Mucosa of descending colon (tissue), 3 donors: Measurements from ENCODE around the gene TANC1. TPM values are rescaled to one million over a fixed set of nuclear protein-coding genes. Genes with fewer than 3 reads are reported as not detected.
A peak's percentile ranks its signal among the peaks of the same experiment; 100 is the strongest.

Experiments used
- ATAC-seq: fragments of 200-7000 bp; cut with Tn5 transposase; one replicate; pipeline ENCODE4 v1.9.1; 2020; ENCODE audit warnings: mild to moderate bottlenecking, moderate library complexity
- DNase-seq, 3 donors: peaks; one replicate each; pipeline ENCODE4 v3.0.0-alpha.2; 2020
- H3K36me3 ChIP-seq: fragments of 200-600 bp; one replicate; pipeline ENCODE4 v1.8.0; 2021; ENCODE audit warnings: low read depth, mild to moderate bottlenecking
- H3K4me1 ChIP-seq: fragments of 200-600 bp; one replicate; pipeline ENCODE4 v1.8.0; 2021; ENCODE audit warnings: low read depth, mild to moderate bottlenecking
- H3K4me3 ChIP-seq: fragments of 200-600 bp; one replicate; pipeline ENCODE4 v1.8.0; 2021; ENCODE audit warnings: mild to moderate bottlenecking
- H3K9me3 ChIP-seq: fragments of 200-600 bp; one replicate; pipeline ENCODE4 v1.8.0; 2021; ENCODE audit warnings: mild to moderate bottlenecking
- intact Hi-C, 2 donors: fragments of 100-400 bp; cut with DNase I in 1 of 2; cut with micrococcal nuclease in 1 of 2; formaldehyde crosslinking; loops; one replicate each; pipeline versions ENCODE4 v1.11.0 to v1.11.1; 2022; cut with DNase I, micrococcal nuclease
- long read RNA-seq, 2 donors: library from polyadenylated mRNA; unstranded; transcript quantifications; one replicate each; pipeline ENCODE4 v2.0.0, GENCODE V29; 2019 to 2021
- total RNA-seq, 3 donors: library from RNA; stranded (reverse); fragmentation: NEBNext Ultra II Directional in 2 of 3; extraction: Animal tissue kit (Norgen Biotek cat#: 25700) in 2 of 3; gene quantifications; one replicate each; pipeline versions ENCODE4 v1.2.1 to v1.2.4, GENCODE V29; 2021 to 2023
- TF ChIP-seq, protein P1 (sequence below): fragments of 200-600 bp; IDR thresholded peaks from one replicate; pipeline ENCODE4 v1.8.0; 2022; ENCODE audit warnings: antibody characterized with exemption, mild to moderate bottlenecking
- donor health status: DM: no; HTN: no; CAD: no; lungs with moderate emphysema.
- donor health status: DM: no; HTN: no; CAD: no.
- donor health status: DM: no; HTN: yes; CAD: no.

Gene TANC1
- total RNA-seq, result 10 to 100 TPM; 30.7 to 55.5 (median 41.0) TPM
- long read RNA-seq, donor 1, partial matches to known transcripts, result 22 of 35 reads
- long read RNA-seq, donor 1, other reads (novel, unspliced or antisense), result 13 of 35 reads
- long read RNA-seq, donor 2, partial matches to known transcripts, result 7 of 16 reads
- long read RNA-seq, donor 2, other reads (novel, unspliced or antisense), result 9 of 16 reads

DNA sequence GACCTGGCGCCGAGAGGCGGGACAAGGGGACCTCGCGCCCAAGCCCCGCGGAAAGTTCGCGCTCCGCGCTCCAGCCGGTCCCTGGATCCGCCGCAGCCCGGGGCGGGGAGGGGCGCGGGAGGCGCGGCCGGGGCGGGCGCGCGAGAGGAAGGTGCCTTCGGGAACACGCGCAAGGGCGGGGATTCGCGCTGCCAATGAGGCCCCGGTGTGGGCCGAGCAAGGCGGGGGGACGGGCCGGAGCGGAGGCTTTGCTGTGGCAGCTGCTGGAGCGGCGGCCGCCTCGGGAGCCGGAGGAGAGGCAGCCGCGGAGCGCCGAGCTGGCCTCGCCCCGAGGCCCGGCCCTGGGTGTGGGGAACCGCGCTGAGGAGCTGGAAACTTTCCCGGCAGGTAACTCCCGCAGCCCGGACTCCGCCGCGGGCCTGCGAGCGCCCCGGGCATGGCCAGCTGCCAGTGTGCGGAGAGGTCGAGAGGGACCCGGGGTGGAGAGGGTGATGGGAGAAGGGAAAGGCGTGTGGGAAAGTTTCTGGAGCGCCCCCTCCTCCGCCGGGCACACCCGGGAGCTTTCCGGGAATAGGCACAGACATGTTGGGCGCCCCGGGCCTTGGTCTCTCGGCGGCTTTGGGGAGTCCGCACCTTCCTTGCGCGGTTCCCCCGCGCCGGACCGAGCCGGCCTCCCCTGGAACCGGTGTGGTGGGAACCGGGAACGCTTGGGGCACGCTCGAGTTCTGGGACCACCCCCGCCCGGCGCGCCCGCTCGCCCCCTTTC lies at the start of gene TANC1:
Gene TANC1, plus strand, starts transcription at position 245 of the 766 bp plus-strand sequence. CDS start 97,271 bp downstream, outside the sequence.
- Histone ChIP-seq H3K4me3 (peak within 1 kb of the TSS; percentile 38), H3K4me1 (peaks cover under 1% of the 10 kb centered on the region), H3K36me3 (no peaks in the 10 kb centered on the region), H3K9me3 (no peaks in the 10 kb centered on the region)
- TF ChIP-seq, protein P1, sequence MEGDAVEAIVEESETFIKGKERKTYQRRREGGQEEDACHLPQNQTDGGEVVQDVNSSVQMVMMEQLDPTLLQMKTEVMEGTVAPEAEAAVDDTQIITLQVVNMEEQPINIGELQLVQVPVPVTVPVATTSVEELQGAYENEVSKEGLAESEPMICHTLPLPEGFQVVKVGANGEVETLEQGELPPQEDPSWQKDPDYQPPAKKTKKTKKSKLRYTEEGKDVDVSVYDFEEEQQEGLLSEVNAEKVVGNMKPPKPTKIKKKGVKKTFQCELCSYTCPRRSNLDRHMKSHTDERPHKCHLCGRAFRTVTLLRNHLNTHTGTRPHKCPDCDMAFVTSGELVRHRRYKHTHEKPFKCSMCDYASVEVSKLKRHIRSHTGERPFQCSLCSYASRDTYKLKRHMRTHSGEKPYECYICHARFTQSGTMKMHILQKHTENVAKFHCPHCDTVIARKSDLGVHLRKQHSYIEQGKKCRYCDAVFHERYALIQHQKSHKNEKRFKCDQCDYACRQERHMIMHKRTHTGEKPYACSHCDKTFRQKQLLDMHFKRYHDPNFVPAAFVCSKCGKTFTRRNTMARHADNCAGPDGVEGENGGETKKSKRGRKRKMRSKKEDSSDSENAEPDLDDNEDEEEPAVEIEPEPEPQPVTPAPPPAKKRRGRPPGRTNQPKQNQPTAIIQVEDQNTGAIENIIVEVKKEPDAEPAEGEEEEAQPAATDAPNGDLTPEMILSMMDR, result no peak
- DNase-seq (peak; percentile 95 to 96 (median 95)), ATAC-seq (peak; percentile 94)
- intact Hi-C loops, result no loop called here

DNA sequence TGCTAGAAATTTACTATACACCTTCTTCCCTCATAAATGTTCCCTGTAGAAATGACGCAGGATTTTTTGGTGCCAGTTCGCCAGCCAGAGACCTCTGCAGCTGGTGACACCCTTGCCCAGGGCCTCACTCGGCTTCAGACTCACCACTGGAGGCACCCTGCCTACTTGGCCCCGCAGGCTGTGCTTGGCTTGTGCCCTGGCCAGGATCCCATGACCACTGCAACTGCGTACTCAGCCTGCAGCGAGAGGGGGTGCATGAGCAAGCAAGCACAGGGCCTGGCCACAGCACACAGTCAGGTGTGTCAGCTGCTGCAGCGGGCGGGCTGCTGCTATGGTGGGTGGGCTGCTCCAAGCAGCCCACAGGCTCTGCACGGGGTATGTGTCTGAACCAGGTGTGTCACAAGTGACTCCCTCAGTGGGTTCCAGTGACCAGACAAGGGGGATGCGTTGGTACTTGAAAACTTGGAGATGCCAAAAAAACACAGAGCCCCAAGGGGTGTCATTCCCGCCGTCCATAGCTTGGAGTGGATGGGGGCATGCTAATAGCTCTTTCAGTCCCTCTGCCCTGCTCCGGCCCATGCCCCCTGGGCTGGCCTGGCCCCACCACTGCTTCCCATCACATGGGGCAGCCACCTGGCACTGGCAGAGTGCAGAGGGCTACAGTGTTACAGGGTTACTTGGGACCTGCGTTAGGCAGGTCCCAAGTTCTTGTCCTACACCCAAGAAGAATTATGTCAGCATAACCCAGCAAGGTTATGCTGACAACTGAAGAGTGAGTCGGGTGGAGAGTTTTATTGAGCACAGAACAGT lies 46.6 kb upstream of the TANC1 start:
- TF ChIP-seq, protein P1, result no peak
- no peaks in the 10 kb centered on the region for H3K9me3 ChIP-seq
- H3K4me1 ChIP-seq, result no peaks in the 10 kb centered on the region
- ATAC-seq (no peak), DNase-seq (no peak)
- no peak overlapping the region for H3K4me3 ChIP-seq
- intact Hi-C loops, result no loop called here
- H3K36me3 ChIP-seq, result no peaks in the 10 kb centered on the region

DNA sequence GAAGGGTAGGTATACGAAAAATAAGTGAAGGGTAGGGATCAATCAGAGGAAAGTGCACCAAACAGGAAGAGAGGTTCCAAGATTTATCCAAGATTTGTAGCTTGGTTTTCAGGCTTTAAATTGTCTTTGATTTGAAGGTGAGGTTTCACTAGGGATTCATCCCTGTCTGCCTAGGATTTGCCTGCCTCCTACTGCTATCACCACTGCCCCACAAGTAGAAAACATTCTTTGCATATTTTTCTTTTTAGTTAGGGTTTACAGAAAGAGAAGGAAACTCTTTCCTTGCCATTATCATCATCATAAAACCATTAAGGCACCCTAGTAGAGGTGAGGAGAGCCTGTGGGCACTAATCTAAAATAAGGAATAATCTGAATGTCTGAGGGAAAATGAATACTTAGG lies 45.8 kb upstream of the TANC1 start:
- DNase-seq, result no peak
- ATAC-seq, result no peak
- Histone ChIP-seq H3K4me1 (no peaks in the 10 kb centered on the region), H3K36me3 (no peaks in the 10 kb centered on the region), H3K4me3 (no peak overlapping the region), H3K9me3 (no peaks in the 10 kb centered on the region)
- TF ChIP-seq, protein P1, result no peak
- intact Hi-C loops, result no loop called here

DNA sequence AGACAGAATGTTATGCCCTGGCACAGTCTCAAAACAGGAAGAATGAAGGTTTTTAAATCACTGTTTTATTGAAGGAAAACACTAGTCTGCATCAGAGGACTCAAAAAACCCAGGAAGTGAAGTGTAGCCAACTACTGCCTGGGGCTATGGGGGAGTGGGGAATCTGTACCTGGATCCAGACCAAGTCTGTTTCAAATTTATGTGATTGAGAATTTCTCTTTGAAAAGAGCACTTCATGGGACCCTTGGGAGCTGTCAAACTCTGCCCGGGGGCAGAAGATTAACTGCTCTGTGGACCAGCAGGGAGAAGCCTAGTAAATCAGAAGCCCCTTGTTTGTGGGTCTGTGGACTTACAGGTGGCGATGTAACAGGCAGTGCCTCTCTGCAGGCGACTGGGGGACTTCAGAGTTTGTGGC lies 45.3 kb upstream of the TANC1 start:
- Histone ChIP-seq H3K4me3 (no peak overlapping the region), H3K36me3 (no peaks in the 10 kb centered on the region), H3K4me1 (no peaks in the 10 kb centered on the region), H3K9me3 (no peaks in the 10 kb centered on the region)
- intact Hi-C loops, result no loop called here
- TF ChIP-seq, protein P1, result no peak
- ATAC-seq (no peak), DNase-seq (no peak)

DNA sequence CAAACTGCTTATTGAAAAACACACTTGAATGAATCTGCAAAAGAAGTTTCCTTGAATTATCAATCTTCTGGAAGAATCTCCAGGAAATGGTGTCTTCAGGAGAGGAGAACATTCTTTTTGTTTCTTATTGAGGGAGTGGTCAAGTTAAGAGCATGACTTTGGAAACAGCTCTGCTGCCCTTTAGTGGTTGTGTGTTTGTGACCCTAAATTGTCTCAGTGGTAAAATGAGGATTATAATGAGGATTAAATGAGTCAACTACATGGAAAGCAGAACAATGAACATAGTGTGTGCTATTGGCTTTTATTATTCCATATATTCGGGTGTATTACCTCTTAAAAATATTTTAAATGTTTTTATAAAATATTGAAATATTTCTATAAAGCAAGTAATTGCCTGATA lies 44.8 kb upstream of the TANC1 start:
- TF ChIP-seq, protein P1, result no peak
- ATAC-seq, result no peak
- intact Hi-C loops, result no loop called here

More for the DNA sequence above, 44.8 kb upstream of the TANC1 start:
- Histone ChIP-seq H3K36me3 (no peaks in the 10 kb centered on the region), H3K4me1 (no peaks in the 10 kb centered on the region), H3K4me3 (no peak overlapping the region), H3K9me3 (no peaks in the 10 kb centered on the region)
- no peak for DNase-seq
